Hepatocyte (in vitro differentiated cells): ENCODE results near the gene SH3BP1. TPM values are rescaled to one million over a fixed set of nuclear protein-coding genes. Genes with fewer than 3 reads are reported as not detected.

Source experiments
- DNase-seq: peaks from one replicate; pipeline ENCODE4 v3.0.0-alpha.2; 2016; ENCODE audit warnings: low spot score
- H2AFZ ChIP-seq: fragments of 200-600 bp; sonication (generic); 2 replicates; pipeline ENCODE4 v1.6.0; 2016; ENCODE audit warnings: antibody characterized with exemption, mild to moderate bottlenecking
- H3K27ac ChIP-seq: fragments of 200-600 bp; sonication (generic); 2 replicates; pipeline ENCODE4 v1.5.1; 2016; ENCODE audit warnings: mild to moderate bottlenecking
- H3K27me3 ChIP-seq: fragments of 200-600 bp; sonication (generic); 2 replicates; pipeline ENCODE4 v1.6.1; 2016
- H3K36me3 ChIP-seq: fragments of 200-600 bp; sonication (generic); replicated peaks from 2 replicates; pipeline ENCODE4 v1.5.1; 2016; ENCODE audit warnings: low read depth; ENCODE audit not compliant: insufficient read depth
- H3K4me1 ChIP-seq: fragments of 200-600 bp; sonication (generic); 2 replicates; pipeline ENCODE4 v1.5.1; 2016; ENCODE audit warnings: mild to moderate bottlenecking, moderate library complexity; ENCODE audit not compliant: insufficient read depth
- H3K4me2 ChIP-seq: fragments of 200-600 bp; sonication (generic); 2 replicates; pipeline ENCODE4 v1.6.0; 2016
- H3K4me3 ChIP-seq: fragments of 200-600 bp; sonication (generic); 2 replicates; pipeline ENCODE4 v1.5.1; 2016; ENCODE audit warnings: mild to moderate bottlenecking
- H3K79me2 ChIP-seq: fragments of 200-600 bp; sonication (generic); 2 replicates; pipeline ENCODE4 v1.6.0; 2017; ENCODE audit warnings: mild to moderate bottlenecking
- H3K9me2 ChIP-seq: fragments of 200-600 bp; sonication (generic); replicated peaks from 2 replicates; pipeline ENCODE4 v1.6.0; 2017; ENCODE audit warnings: mild to moderate bottlenecking; ENCODE audit not compliant: insufficient read depth
- H3K9me3 ChIP-seq: fragments of 200-600 bp; sonication (generic); 2 replicates; pipeline ENCODE4 v1.5.1; 2016; ENCODE audit warnings: low read depth, mild to moderate bottlenecking
- H4K20me1 ChIP-seq: fragments of 200-600 bp; sonication (generic); 2 replicates; pipeline ENCODE4 v1.6.0; 2016; ENCODE audit warnings: mild to moderate bottlenecking; ENCODE audit not compliant: insufficient read depth, poor library complexity, severe bottlenecking
- CTCF ChIP-seq: fragments of 200-600 bp; sonication (generic); IDR thresholded peaks from 2 replicates; pipeline ENCODE4 v1.5.1; 2016; ENCODE audit warnings: antibody characterized with exemption, mild to moderate bottlenecking; ENCODE audit not compliant: poor library complexity
- EZH2 ChIP-seq: fragments of 200-600 bp; sonication (generic); IDR thresholded peaks from 2 replicates; pipeline ENCODE4 v1.6.1; 2016; ENCODE audit warnings: antibody characterized with exemption, mild to moderate bottlenecking, borderline replicate concordance
- EZH2phosphoT487 ChIP-seq: fragments of 200-600 bp; sonication (generic); IDR thresholded peaks from one replicate; pipeline ENCODE4 v1.6.1; 2018; ENCODE audit warnings: antibody characterized with exemption, mild to moderate bottlenecking, low read depth, moderate library complexity; ENCODE audit not compliant: unreplicated experiment, severe bottlenecking
- whole genome bisulfite sequencing: methylation state at CpG from one replicate; pipeline ENCODE4 v1.1.6; 2016; ENCODE audit warnings: low lambda C conversion rate; ENCODE audit errors: missing lambda C conversion rate; 5-methylcytosine and 5-hydroxymethylcytosine counted together
- polyA plus RNA-seq: library from polyadenylated mRNA; unstranded; fragments of >200 nt; fragmentation: Nextera tagmentation; extraction: Ambion mirVana; gene quantifications from 2 replicates; pipeline ENCODE4 v1.2.1, GENCODE V29; 2016
- total RNA-seq: library from RNA; depleted of rRNA; stranded (reverse); fragments of >200 nt; gene quantifications from 2 replicates; pipeline ENCODE4 v1.2.3, GENCODE V29; 2014

Gene SH3BP1
- total and polyA plus RNA-seq, 2 experiments from 2014 or later: 12.3 to 14.0 TPM

GRCh38 chr22:37618072-37618656 is 21.3 kb upstream of the SH3BP1 start:
- no peak overlapping the region for H3K4me3 ChIP-seq
- H3K36me3 ChIP-seq: no peaks in the 10 kb centered on the region
- H3K9me3 ChIP-seq: no peaks in the 10 kb centered on the region
- H3K9me2 ChIP-seq: no peaks in the 10 kb centered on the region
- H3K4me1 ChIP-seq: no peaks in the 10 kb centered on the region
- no peak for DNase-seq
- H3K79me2 ChIP-seq: no peaks in the 10 kb centered on the region
- no peak for TF ChIP-seq CTCF
- TF ChIP-seq EZH2: no peak
- TF ChIP-seq EZH2phosphoT487: no peak
- H3K27me3 ChIP-seq: no peaks in the 10 kb centered on the region
- no peak overlapping the region for H3K27ac ChIP-seq
- H4K20me1 ChIP-seq: no peaks in the 10 kb centered on the region
- H3K4me2 ChIP-seq: no peak overlapping the region
- WGBS: 95% methylated on average over 14 of the region's 14 CpGs
- H2AFZ ChIP-seq: no peak overlapping the region

GRCh38 chr22:37618674-37619073 is 20.8 kb upstream of the SH3BP1 start:
- H3K36me3 ChIP-seq: no peaks in the 10 kb centered on the region
- 97% methylated on average over 6 of the region's 6 CpGs for WGBS
- H2AFZ ChIP-seq: no peak overlapping the region
- no peak for DNase-seq
- no peaks in the 10 kb centered on the region for H3K9me3 ChIP-seq
- peaks cover under 1% of the 10 kb centered on the region for H3K4me1 ChIP-seq
- no peak for TF ChIP-seq EZH2
- no peak for TF ChIP-seq EZH2phosphoT487
- no peak for TF ChIP-seq CTCF
- H4K20me1 ChIP-seq: no peaks in the 10 kb centered on the region
- no peaks in the 10 kb centered on the region for H3K9me2 ChIP-seq
- H3K4me2 ChIP-seq: no peak overlapping the region
- H3K27ac ChIP-seq: no peak overlapping the region
- H3K27me3 ChIP-seq: no peaks in the 10 kb centered on the region
- H3K79me2 ChIP-seq: no peaks in the 10 kb centered on the region
- H3K4me3 ChIP-seq: no peak overlapping the region

GRCh38 chr22:37619991-37620390 is 19.5 kb upstream of the SH3BP1 start:
- Histone ChIP-seq H3K4me2 (no peak overlapping the region), H3K4me1 (peaks cover 6% of the 10 kb centered on the region), H4K20me1 (no peaks in the 10 kb centered on the region), H3K79me2 (no peaks in the 10 kb centered on the region), H2AFZ (no peak overlapping the region), H3K27ac (no peak overlapping the region), H3K9me3 (no peaks in the 10 kb centered on the region), H3K36me3 (no peaks in the 10 kb centered on the region), H3K4me3 (no peak overlapping the region), H3K27me3 (no peaks in the 10 kb centered on the region), H3K9me2 (no peaks in the 10 kb centered on the region)
- no peak for DNase-seq
- 97% methylated on average over 7 of the region's 7 CpGs for WGBS
- TF ChIP-seq CTCF (no peak), EZH2 (no peak), EZH2phosphoT487 (no peak)
